ENCODE results near the gene QSOX2.

Gene QSOX2

GRCh38 chr9:136252846-136253245, 7.2 kb upstream of the QSOX2 start:
- DNase-seq (ENCODE audit: low read depth): no peak

GRCh38 chr9:136252281-136252680, 6.7 kb upstream of the QSOX2 start:
- DNase-seq (ENCODE audit: low read depth): no peak

- no peak for DNase-seq (ENCODE audit: low read depth)
Measured at GRCh38 chr9:136251264-136252115, 5.9 kb upstream of the QSOX2 start.

- DNase-seq (ENCODE audit: low read depth): no peak
Measured at GRCh38 chr9:136250676-136251075, 5.1 kb upstream of the QSOX2 start.

GRCh38 chr9:136249877-136250559, 4.4 kb upstream of the QSOX2 start:
- DNase-seq (ENCODE audit: low read depth): peak; percentile 14

- DNase-seq (ENCODE audit: low read depth): no peak
Measured at GRCh38 chr9:136248951-136249876, 3.6 kb upstream of the QSOX2 start.

GRCh38 chr9:136247947-136248637, 2.5 kb upstream of the QSOX2 start:
- no peak for DNase-seq (ENCODE audit: low read depth)

GRCh38 chr9:136247551-136247916, 1.9 kb upstream of the QSOX2 start:
- DNase-seq (ENCODE audit: low read depth): no peak

GRCh38 chr9:136246849-136247550, 1.4 kb upstream of the QSOX2 start:
- no peak for DNase-seq (ENCODE audit: low read depth)

- DNase-seq (ENCODE audit: low read depth): no peak
Measured at GRCh38 chr9:136244969-136245218, 718 bp downstream of the QSOX2 start.

- no peak for DNase-seq (ENCODE audit: low read depth)
Measured at GRCh38 chr9:136244122-136244968, 1.3 kb downstream of the QSOX2 start.

- DNase-seq (ENCODE audit: low read depth): no peak
Measured at GRCh38 chr9:136243631-136244030, 2.0 kb downstream of the QSOX2 start.

GRCh38 chr9:136242918-136243525, 2.6 kb downstream of the QSOX2 start:
- DNase-seq (ENCODE audit: low read depth): no peak

GRCh38 chr9:136242248-136242647, 3.4 kb downstream of the QSOX2 start:
- no peak for DNase-seq (ENCODE audit: low read depth)

GRCh38 chr9:136241542-136241941, 4.1 kb downstream of the QSOX2 start:
- no peak for DNase-seq (ENCODE audit: low read depth)

GRCh38 chr9:136240941-136241340, 4.7 kb downstream of the QSOX2 start:
- no peak for DNase-seq (ENCODE audit: low read depth)

GRCh38 chr9:136239983-136240330, 5.7 kb downstream of the QSOX2 start:
- DNase-seq (ENCODE audit: low read depth): no peak

GRCh38 chr9:136239135-136239982, 6.3 kb downstream of the QSOX2 start:
- no peak for DNase-seq (ENCODE audit: low read depth)

- DNase-seq (ENCODE audit: low read depth): no peak
Measured at GRCh38 chr9:136238342-136238732, 7.3 kb downstream of the QSOX2 start.

All from EH (cell line).